GM19240 (cell line): ENCODE measurements around the gene FBXW5.

Source experiments
- DNase-seq: peaks from one replicate; pipeline ENCODE4 v3.0.0; 2011; ENCODE audit warnings: low spot score; ENCODE audit not compliant: insufficient read length

Gene FBXW5

GRCh38 chr9:136936645-136937170, 7.8 kb downstream of the FBXW5 start:
- DNase-seq, result no peak

GRCh38 chr9:136935651-136936050, 8.9 kb downstream of the FBXW5 start:
- DNase-seq, result no peak

- DNase-seq, result no peak
Observed at GRCh38 chr9:136934277-136934676, 10.3 kb downstream of the FBXW5 start.

GRCh38 chr9:136931611-136932130, 12.9 kb downstream of the FBXW5 start:
- DNase-seq, result no peak

- DNase-seq, result no peak
Observed at GRCh38 chr9:136930014-136930413, 14.5 kb downstream of the FBXW5 start.

GRCh38 chr9:136928591-136928990, 15.9 kb downstream of the FBXW5 start:
- no peak for DNase-seq

- no peak for DNase-seq
Observed at GRCh38 chr9:136927343-136928271, 16.9 kb downstream of the FBXW5 start.

- DNase-seq, result no peak
Observed at GRCh38 chr9:136926749-136927148, 17.8 kb downstream of the FBXW5 start.

GRCh38 chr9:136926154-136926704, 18.3 kb downstream of the FBXW5 start:
- no peak for DNase-seq

GRCh38 chr9:136925414-136926153, 19.0 kb downstream of the FBXW5 start:
- DNase-seq, result no peak

- DNase-seq, result no peak
Observed at GRCh38 chr9:136923881-136924280, 20.7 kb downstream of the FBXW5 start.

- DNase-seq, result no peak
Observed at GRCh38 chr9:136922540-136922939, 22.0 kb downstream of the FBXW5 start.

- DNase-seq, result no peak
Observed at GRCh38 chr9:136921718-136922117, 22.8 kb downstream of the FBXW5 start.

- no peak for DNase-seq
Observed at GRCh38 chr9:136921307-136921706, 23.2 kb downstream of the FBXW5 start.

- no peak for DNase-seq
Observed at GRCh38 chr9:136920734-136921231, 23.8 kb downstream of the FBXW5 start.

GRCh38 chr9:136920069-136920468, 24.5 kb downstream of the FBXW5 start:
- DNase-seq, result no peak

- no peak for DNase-seq
Observed at GRCh38 chr9:136917902-136918301, 26.6 kb downstream of the FBXW5 start.

- DNase-seq, result no peak
Observed at GRCh38 chr9:136916330-136917184, 28.0 kb downstream of the FBXW5 start.

- DNase-seq, result no peak
Observed at GRCh38 chr9:136915632-136916329, 28.8 kb downstream of the FBXW5 start.
